ENCODE data around the gene SAXO1.

The SAXO1 gene

DNA sequence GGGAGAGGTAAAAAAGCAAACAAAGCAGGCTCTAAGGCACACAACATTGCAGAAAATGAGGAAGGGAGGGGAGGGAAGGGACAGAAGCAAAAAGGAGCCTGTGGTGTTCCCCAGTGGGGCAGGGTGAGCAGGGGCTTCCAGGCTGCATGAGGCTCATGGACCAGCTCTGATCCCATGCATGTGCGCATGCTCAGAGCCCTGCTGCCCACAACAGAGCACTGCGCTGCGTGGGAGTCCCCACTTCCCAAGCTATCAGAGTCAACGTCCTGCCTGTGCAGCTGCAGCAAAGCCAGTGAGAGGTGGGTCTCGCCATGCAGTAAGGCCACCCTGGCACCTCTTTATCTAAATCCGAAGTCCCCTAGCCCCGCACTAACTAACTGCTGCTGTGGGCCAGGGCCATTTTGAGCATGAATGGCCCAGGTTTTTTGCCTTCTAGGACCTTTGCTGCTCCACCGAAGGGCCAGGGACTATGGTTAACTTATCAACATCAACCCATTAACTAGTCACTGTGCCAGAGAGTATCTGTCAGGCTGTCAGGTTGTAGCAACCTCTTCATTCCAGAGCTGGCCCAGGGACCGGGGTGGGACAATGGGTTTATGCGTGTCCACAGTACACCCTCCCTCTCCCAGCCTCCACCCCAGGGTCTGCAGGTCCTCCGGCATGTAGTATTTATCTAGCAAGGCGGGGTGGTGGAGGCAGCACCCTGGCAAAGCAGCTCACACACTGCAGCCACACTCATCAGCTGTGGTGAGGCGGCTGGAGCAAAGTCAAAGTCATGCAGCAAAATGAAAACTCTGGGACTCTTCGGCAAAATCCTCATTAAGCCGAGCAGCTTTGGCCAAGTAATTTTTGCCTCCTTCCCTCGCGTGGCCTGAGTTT is 123.6 kb downstream of the SAXO1 start:
- no peak for DNase-seq

DNA sequence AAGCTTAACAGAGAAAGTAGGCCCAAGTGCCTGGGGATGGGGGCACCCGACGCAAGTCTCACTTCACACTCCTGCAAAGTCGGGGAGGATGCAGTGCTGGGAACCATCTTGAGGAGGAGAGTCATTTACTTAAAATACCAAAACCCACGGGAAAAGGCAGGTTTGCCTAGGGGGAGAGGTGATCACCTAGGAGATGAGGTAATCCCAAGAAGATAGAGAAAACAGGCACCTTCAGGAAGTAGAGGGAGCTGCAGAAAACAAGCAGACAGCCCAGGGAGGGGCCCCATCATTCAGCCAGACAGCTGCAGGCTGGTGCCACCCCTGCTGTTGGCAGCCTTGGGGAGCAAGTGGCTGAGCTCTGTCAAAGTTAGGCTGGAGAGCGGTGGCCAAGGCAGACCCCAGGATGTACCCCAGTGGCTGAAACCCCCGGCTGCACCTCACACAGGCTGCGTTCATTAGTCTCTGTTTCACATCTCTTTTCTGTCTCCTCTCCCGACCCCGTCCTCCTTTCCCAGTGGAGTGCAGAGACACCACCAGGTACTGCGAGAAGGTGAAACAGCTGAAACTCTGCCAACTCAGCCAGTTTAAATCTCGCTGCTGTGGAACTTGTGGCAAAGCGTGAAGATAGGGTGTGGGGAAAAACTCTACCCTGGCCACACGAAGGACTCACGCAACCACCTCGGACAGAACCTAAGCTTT is 124.9 kb downstream of the SAXO1 start:
- no peak for DNase-seq

DNA sequence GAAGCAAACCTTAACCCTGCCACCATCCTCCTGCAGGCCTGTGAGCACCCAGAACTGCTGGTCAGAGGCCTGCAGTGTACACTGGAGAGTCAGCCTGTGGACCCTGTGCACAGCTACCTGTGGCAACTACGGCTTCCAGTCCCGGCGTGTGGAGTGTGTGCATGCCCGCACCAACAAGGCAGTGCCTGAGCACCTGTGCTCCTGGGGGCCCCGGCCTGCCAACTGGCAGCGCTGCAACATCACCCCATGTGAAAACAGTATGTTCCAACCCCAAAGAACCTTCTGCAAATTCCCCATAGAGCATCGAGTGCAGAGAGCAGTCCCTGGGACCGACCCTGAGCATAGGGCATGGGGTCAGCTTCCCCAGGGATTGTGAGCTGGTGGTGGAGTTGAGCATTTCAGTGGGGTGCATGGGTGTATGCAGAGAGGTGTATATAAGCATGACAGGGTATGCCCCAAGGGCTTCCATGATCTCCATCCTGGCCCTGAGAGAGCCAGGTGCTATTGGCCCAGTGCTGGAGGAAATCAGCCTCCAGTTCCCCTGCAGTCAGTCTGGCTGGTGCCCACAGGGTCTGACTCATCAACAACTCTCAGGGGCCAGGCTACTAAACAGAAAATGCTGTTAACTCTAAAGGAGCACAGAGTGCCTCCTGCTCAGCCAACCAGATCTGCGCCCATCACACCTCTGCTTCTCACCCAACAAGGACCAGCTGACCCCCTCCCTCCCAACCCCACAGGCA is 126.2 kb downstream of the SAXO1 start:
- DNase-seq: no peak

DNA sequence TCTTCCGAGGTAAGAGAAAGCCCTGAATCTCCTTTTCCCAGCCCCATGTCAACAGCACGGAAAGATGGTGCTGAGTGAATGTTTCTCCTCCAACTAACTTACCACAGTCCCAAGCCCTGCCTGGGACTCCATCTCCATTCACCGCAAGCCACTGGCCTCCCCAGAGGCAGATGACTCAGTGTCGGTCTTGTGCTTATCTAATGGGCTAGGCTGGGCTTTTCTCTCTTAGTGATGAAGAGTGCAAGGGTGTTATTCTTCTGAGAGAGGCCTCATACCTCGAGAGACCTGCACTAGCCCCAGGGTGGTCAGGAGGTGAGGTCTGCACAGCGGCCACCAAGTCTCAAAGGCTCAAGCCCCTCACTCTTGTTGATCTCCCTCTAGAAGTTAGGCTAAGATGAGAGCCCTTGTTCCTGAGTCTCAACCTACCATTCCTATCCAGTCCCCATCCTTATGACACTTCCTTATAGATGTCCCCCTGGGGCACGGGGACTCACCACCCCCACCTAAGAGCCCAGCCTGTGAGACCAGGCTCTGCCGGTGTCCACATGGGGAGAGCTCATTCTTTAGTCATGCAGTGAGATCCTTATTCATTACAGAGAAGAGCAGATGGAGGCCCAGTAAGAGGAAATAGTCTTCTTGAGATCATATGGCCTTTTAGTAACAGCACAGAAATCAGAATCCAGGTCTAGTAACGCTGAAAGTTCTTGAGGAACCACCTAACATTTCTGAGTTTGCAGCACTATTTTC is 127.0 kb downstream of the SAXO1 start:
- DNase-seq: no peak

DNA sequence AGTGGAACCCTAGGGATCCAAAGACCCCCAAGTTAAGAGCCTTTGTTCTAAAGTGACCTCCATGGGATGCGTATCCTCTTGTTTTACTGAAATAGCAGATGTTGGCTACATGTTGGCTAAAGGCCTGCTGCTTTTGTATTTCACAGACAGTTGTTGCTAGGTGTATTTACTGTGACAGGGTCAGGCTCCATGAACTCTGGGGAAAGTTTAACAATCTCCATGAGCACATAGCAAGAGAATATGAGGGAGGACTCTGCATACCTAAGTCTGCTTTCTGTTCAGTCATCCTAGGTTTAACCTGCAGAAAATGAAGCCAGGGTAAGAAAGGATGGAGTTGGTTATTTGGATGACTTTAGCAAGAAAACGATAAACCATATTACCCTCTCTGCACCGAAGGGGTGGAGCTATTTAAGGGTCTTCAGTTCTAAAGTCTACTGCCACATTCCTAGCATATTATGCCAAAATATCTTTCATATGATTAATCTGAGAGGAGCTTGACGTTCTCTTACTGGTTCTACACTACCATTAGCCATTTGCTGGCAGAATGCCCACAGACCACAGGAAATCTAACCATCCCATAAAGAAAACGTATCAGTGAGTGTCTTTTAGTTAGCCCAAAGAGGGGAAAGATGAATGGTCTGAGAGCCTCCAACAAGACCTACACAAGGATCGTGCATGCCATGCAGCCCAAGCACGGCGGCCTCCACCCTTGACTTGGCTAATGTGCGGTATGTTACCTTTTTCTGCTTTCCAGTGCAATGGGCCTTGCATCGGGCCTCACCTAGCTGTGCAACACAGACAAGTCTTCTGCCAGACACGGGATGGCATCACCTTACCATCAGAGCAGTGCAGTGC is 127.8 kb downstream of the SAXO1 start:
- no peak for DNase-seq

DNA sequence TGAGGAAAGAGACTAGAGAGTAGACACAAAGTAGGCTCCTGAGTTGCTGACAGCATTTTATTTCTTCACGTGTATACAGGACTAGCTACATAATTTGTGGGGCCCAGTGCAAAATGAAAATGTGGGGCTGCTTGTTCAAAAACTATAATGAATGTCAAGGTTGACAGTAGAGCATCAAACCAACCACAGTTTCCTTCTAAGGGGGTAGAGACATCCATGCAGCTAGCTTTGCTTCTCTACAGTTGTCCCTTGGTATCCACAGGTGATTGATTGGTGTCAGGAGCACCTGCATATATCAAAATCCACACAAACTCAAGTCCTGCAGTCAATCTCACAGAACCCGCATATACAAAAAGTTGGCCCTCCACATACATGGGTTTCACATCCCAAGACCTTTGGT is 129.6 kb downstream of the SAXO1 start:
- DNase-seq: no peak

DNA sequence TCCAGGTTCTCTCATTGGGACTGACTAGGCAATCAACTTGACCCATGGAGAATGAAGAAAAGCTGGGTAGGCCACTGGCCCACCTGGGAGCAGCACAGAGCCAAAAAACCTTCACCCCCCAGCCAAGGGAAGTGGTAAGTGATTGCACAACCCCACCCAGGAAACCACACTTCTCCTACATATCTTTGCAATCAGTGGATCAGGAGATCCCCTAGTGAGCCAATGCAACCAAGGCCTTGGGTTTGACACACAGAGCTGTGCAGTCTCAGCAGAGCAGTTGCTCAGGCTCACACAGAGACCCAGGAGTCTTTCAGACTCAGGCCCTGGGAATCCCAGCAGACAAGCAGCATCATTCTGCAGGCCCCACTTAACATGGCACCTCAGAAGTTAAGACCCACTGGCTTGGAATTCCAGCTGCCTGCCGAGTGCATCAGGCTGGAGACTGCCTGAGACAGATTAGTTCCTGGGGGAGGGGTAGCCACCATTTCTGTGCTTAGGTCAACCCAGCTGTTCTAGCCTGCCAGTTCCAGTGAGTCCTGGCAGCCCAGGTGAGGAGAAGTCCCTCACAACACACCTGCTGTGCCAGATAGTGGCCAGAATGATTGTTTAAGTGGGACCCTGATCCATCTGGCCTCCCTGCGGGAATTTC is 136.4 kb downstream of the SAXO1 start:
- no peak for DNase-seq

DNA sequence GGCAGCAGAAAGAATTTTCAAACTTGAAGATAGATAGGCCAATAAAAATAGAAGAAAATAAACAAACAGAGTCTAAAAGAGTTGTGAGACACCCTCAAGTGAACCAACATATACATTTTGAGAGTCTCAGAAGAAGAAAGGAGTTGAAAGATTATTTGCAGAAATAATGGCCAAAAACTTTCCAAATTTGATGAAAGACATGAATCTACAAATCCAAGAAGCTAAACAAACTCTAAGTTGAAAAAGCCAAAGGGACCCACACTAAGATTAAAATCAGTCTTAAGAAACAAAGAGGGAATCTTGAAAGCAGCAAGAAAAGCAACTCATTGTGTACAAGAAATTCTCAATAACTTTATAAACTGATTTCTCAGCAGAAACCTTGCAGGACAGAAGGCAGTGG is 137.0 kb downstream of the SAXO1 start:
- DNase-seq: no peak

DNA sequence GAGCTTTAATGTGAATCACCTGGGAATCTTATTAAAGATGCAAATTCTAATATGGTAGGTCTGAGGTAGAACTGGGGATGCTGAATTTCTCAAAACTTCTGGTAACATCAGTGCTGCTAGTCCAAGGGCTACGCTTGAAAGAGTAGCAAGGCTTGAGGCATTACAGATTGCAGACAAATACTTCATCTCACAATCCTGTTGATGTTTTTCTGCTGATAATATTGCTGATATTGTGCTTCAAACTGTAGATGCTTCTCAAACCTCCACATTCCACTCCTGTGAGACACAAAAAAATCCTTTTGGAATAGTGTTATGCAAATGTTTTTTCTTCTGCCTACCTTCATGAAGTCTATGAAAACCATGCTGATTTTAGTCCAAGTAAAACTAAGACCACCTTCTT is 139.5 kb downstream of the SAXO1 start:
- no peak for DNase-seq

DNA sequence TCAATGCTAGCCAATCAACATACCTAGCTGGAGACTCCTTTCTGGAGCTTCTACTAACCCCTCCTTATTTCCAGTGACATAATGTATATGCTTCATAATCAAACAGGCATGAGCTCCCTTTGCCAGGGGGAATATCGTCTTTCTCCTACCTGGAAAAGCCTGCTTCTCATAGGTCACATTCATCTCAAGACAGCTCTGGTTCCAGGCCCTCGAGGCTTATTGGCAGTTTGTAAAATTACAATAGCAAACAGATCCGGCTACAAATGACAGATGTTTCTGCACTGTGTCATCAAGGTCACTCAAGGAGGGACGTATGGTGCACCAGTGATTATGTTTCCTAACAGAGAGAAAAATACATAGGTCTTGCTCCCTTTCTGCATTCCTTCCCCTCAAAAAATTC is 140.0 kb downstream of the SAXO1 start:
- DNase-seq: peak in 1 of 3 experiments; percentile 35

DNA sequence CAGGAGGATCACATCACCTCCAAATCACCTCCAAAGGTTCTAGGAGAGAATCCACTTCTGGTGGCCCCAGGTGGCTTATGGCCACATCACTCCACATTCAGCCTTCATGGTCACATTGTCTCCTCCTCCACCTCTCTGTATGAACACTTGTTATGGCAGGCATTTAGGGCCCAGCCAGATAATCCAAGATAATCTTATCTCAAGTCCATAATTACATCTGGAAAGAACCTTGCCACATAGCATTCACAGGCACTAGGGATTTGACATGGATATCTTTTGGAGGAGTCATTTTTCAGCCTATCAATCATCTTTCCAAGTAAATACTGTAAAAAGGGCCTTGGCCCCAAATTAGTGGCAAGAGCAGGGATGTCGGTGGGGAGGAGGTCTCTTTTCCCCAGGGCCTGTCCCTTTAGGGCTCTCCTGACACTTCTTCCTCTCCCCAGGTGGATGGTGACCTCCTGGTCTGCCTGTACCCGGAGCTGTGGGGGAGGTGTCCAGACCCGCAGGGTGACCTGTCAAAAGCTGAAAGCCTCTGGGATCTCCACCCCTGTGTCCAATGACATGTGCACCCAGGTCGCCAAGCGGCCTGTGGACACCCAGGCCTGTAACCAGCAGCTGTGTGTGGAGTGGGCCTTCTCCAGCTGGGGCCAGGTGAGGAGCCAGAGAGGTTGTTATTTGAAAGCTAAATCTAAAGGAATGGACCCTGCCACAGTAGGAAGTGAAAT is 140.9 kb downstream of the SAXO1 start:
- DNase-seq: no peak

DNA sequence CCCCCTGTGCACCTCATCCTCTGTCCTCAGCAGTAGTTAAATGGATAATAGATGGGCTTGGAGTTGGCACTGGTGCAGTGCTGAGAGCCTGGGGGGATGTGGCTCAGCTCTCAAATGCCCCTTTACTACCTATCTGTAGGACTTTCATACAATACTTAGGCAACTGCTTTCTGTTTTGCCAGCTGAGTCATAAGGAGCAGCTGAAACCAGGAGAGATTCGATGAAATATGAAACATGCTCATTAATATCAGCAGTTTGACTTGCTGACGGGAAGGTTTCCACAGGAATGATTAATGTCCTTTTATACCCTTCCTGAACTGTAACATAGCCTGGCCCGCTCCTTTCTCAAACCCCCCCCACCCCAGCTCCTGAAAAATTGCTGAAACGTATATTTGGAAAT is 142.6 kb downstream of the SAXO1 start:
- DNase-seq: peak in 1 of 3 experiments; percentile 13

DNA sequence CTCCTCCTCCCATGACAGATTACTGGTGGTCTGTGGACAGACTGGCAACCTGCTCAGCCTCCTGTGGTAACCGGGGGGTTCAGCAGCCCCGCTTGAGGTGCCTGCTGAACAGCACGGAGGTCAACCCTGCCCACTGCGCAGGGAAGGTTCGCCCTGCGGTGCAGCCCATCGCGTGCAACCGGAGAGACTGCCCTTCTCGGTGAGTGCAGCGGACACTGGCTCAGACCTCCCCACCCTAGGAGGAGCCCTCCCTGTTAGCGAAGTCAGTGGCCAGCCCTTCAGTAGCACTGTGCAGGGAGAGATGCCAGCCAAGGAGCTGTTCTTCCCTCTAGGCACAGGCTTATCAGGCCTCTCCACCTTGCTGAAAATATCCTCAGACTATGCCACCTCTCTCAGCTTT is 143.5 kb downstream of the SAXO1 start:
- no peak for DNase-seq

DNA sequence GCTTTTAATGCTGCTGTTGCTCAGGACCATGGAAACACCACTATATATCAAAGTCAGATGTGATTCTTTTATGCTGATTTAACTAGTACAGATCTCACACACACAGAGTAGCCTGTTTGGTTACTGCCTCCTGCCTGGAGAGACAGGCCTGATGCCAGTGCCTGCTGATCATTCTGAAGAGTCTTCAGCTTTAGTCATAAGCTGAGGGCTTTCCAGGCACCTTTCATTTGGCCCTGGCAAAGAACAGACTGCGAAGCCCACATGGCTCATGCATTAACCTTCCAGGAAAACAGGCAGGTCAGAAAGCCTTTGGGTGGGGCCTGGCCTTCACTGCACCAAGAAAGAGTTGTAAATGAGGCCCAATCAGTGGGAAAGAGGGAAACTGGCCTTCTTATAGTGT is 144.7 kb downstream of the SAXO1 start:
- no peak for DNase-seq

DNA sequence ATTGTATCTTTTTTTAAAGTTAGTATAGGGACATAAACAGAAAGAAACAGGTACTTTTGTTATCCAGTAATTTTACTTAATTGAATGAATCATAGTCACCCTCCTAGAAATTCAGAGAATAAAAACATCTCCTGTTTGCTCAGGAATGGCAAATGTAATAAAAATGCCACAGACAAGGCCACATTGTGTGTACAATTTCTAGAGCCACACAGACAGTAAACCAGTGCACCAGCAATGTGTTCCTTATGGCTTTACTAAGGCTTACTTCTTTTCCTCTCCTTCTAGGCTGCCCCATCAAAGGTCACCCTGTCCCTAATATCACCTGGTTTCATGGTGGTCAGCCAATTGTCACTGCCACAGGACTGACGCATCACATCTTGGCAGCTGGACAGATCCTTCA is 145.5 kb downstream of the SAXO1 start:
- DNase-seq: no peak

DNA sequence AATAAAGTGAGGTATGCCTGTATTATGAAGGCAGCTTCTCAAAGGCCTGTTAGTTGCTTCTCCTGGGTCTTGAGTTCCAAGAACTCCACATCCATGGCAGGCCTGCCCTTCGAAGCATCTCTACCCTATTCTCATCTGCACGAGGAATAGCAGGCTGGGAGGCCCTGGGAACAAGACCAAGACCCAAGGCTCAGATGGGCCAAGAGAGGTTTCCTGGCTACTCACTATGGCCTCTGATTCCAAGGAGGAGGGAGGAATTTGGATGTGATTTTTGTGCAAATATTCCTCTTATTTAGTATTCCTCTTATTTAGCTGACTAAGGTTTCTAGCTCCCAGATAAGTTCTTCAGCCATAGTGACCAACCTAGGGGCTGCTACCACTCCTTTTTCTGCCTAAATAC is 151.3 kb downstream of the SAXO1 start:
- no peak for DNase-seq

DNA sequence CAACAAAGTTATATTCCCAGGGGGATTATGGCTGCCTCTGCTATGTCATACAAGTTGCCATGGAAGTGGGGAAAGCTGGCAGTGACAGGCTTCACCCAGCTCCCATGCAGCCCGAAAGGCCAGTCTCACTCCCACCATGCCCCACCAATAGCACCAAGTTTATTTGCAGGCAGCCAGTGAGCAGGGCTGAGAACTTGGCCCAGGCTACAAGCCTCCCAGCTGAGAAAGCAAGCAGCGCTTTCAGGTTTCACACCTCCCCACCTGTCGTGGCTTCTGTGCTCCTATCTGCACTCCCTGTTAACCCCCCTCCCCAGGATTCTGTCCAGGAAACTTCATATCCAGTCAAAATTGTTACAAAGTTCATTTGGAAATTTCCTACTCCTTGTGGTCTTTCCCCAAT is 155.0 kb downstream of the SAXO1 start:
- no peak for DNase-seq
